ENCODE results near the gene MYO5A.

GRCh38 chr15:52318729-52319500 is 209.8 kb downstream of the MYO5A start:
- TF ChIP-seq CTCF (IDR thresholded peaks at IDR 0.05): no peak
- TF ChIP-seq ZFX (IDR thresholded peaks at IDR 0.05; ENCODE audit: borderline replicate concordance): no peak
